HG03520 (cell line): ENCODE results near the gene QRICH2.

Source experiments
- ATAC-seq: cut with Tn5 transposase; IDR thresholded peaks from one replicate; pipeline ENCODE4 v1.9.1; 2021; ENCODE audit warnings: mild to moderate bottlenecking, moderate library complexity; ENCODE audit not compliant: unreplicated experiment

Gene QRICH2

GRCh38 chr17:76279742-76280287 is 28.3 kb downstream of the QRICH2 start:
- ATAC-seq: no peak

DNA sequence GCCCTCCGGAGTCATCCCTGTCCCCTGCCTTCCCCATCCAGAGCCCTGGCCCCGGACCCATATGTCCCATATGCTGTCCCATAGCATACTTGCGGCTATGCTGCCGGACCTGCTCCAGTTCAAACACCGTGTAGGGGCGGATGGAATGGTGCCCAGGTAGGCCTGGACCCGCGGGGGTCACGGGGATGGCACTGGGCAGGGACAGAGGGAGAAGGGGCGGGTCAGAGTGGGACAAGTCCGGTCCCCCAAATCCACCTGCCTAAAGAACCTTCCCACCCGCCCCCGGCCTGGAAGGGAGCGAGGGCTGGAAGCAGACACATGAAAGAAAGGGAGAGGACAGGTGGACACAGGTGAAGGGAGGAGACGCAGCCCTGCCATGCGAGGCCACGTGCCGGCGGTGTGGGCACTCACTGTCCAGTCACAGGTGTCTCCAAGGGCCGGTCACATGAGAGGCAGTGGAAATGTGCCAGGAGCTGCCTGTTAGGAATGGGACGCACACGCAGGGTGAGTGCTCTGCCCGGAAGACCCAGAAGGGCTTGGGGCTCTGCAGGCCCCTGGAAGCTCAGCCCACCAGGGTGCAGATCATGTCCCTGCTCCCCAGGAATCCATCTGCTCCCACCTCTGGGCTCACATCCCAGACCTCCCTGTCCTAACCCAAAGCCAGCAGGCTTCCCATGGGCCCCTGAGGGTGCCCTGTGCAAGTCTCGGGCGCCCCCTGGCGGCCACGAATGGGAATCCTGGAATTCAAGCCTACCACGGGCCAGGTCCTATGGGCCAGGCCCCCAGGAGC is 28.9 kb downstream of the QRICH2 start:
- ATAC-seq: peak; percentile 47

DNA sequence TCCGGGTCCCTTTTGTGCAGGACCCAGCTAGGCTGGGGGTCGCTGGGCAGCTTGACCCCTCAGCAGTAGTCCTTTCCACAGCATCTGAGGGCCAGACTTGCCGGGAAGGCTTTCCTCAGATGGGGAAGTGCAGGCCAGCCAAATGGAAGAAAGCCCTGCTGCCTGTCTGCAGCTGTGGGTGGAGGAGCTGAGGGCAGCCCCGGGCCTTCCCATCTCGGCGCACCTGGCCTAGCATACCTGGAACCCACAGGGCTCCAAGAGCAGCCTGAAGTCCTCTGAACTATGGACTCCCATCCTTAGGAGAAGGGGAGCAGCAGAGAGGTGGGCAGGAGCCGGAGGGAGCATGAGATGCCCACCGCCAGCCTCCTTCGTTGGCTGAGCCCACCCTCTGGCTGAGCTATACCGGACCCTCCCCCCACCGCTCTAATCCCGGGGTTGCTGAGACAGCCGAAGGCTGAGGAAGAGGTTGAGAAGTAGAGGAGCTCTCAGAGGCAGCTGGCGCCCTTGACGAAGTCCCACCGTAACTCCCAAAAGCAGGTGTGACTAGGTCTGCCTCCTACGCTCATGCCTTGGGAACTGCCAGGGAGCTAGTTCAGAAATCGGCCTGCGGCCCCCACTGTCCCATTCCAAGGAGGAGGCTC is 29.7 kb downstream of the QRICH2 start:
- ATAC-seq: no peak

GRCh38 chr17:76277300-76278267 is 30.5 kb downstream of the QRICH2 start:
- no peak for ATAC-seq

GRCh38 chr17:76276461-76277299 is 31.4 kb downstream of the QRICH2 start:
- ATAC-seq: no peak

GRCh38 chr17:76276069-76276431 is 32.0 kb downstream of the QRICH2 start:
- no peak for ATAC-seq

DNA sequence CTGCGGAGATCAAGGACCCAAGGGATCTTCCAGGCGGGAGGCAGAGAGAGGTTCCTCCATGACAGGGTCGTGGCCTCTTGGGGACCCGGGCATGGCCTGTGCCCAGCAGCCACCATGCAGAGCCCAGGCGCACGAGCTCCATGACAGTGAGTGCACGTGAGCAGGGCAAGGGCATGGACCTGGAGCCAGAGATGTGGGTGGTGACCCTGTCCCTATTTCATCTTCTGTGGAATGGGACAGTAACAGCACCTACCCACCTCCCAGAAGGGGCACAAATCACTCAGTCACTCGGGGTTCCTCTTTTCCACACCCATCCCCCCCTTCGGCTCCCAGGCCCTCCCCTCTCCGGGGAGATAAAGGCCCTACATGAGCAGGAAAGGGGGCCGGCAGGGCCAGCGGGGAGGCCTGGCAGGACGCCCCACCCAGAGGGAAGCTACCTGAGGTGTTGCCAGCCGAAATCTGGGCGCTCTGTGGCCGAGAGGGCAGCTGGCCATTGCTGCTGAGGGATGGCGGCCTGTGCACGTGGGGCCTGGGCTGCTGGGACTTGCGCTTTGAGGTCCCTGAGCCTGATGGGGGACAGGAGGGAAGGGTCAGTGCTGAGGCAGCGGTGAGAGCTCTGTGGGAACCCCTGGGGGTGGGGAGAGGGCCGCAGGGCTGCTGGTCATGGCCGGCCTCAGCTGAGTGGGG is 32.6 kb downstream of the QRICH2 start:
- no peak for ATAC-seq

- ATAC-seq: no peak
Measured at GRCh38 chr17:76274112-76274956, 33.7 kb downstream of the QRICH2 start.

GRCh38 chr17:76273445-76274111 is 34.5 kb downstream of the QRICH2 start:
- ATAC-seq: no peak

- peak; percentile 11 for ATAC-seq
Measured at GRCh38 chr17:76272541-76273444, 35.3 kb downstream of the QRICH2 start.

- ATAC-seq: peak; percentile 41
Measured at GRCh38 chr17:76271669-76272540, 36.2 kb downstream of the QRICH2 start.

- ATAC-seq: no peak
Measured at GRCh38 chr17:76270770-76271668, 37.1 kb downstream of the QRICH2 start.

GRCh38 chr17:76270127-76270592 is 37.9 kb downstream of the QRICH2 start:
- no peak for ATAC-seq

DNA sequence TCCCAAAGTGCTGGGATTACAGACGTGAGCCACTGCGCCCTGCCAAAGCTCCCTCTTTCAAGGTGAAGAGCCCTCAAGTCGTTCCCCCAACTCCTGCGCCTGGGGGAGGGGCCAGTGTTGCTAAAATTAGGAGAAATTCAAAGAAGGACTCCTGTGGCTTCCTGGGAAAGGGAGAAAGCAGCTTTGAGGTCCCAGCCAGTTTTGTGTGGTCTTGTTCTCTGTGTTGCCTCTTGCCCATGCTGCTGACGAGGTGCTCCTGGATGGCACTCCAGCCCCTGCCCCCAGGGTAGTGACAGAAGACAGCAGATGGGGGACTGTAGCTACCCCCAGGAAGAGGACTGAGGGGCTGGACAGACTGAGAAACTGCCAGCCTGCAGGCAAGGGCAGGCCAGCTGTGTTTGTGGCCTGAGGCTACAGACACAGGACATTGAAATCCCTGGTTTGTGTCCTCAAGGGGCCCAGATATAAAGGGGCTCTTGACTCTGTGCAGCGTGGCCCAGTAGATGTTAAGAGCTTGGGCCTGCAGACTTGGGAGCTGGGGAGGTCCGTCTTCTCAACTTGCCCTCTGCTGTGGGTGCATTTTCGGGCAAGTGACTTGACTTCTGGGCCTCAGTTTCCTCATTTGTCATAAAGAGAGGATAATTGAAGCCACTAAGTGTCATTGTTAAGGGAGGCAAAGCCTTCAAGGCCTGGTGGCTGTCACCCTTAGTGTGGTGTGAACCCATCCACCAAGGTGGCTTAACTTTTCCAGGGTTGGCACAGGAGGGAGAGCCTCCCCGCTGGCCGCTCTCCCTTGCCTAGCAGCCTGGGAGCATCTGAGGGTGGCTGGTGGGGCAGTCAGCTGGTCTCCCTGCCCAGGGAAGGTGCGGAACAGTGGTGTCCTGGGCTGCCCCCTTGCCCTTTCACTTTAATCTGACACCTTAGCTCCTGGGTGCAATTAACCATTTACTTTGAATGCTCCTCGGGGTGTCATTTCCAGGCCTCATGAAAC is 38.8 kb downstream of the QRICH2 start:
- no peak for ATAC-seq
